HG02938 (cell line): Measurements from ENCODE around the gene CRACR2B.
A peak's percentile ranks its signal among the peaks of the same experiment; 100 is the strongest.

Source experiments
- ATAC-seq: cut with Tn5 transposase; IDR thresholded peaks from one replicate; pipeline ENCODE4 v1.9.1; 2021; ENCODE audit warnings: mild to moderate bottlenecking, moderate library complexity; ENCODE audit not compliant: unreplicated experiment

Gene CRACR2B

GRCh38 chr11:794766-795633 lies 32.7 kb upstream of the CRACR2B start:
- ATAC-seq = no peak

GRCh38 chr11:795634-796564 lies 31.8 kb upstream of the CRACR2B start:
- ATAC-seq = no peak

GRCh38 chr11:796565-797295 lies 31.0 kb upstream of the CRACR2B start:
- ATAC-seq = no peak

GRCh38 chr11:797296-798092 lies 30.2 kb upstream of the CRACR2B start:
- ATAC-seq = peak; percentile 36

DNA sequence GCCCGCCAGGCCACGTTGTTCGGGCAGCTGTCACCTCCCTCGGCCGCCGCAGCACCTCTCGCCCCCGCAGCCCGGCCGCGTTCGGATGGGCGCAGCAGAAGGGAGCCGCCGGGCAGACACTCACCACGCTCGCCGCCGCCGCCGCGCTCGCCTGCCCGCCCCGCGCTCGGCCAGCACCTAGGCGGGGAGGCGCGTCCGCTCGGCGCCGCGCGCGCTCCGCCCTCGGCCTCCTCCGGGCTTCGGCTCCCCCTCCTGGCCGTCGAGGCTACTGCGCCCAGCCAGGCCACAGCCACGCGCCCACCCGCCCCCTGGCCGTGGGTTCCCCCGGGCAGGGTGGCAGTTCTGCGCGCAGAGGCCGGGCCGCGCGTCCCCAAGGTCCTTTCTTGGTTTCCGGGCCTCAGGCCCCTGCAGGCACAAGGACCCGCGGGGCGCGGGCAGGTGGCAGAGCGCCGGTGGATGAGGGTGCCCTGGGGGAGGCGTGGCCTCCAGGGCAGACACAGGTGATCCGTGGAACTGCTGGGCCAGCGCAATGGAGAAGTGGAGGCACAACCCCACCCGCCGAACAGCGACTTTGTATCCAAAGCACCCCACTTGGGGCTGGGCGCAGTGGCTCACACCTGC lies 29.5 kb upstream of the CRACR2B start, which contains the start of gene SLC25A22:
SLC25A22 (minus strand) TSS at position 189 of the 621 bp plus-strand sequence. CDS start 3,275 bp downstream, outside the sequence.
- ATAC-seq = peak; percentile 36

DNA sequence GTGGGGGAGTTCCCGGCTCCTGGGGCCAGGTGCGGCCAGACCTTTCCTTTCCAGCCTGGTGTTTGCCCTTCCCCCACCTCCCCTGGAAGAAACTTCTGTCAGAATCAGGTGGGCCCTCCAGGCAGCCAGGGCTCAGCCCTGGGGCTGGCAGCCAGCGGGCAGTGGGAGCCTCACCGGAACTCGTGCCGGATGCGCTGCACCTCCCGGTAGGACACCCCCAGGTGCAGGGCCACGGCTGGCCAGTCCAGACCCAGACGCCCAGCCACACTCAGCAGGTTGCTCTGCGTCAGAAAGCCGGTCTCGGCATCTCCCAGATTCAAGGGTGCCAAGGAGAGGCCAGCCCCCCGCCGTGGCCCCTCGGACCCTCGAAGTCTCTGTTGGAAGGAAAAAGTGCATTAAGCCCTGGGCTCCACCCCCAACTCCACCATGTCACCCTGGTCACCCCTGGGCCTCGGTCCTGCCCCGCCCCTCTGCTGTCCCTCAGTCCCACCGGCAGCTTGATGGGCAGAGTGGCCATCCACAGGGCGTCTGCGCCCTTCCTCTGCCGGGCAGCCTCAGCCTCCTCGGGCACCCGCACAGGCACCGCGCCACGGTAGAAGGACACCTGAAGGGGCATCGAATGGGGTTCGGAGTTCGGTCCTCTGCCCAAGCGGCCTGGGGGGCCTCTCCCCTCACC lies 27.9 kb upstream of the CRACR2B start:
- no peak for ATAC-seq

DNA sequence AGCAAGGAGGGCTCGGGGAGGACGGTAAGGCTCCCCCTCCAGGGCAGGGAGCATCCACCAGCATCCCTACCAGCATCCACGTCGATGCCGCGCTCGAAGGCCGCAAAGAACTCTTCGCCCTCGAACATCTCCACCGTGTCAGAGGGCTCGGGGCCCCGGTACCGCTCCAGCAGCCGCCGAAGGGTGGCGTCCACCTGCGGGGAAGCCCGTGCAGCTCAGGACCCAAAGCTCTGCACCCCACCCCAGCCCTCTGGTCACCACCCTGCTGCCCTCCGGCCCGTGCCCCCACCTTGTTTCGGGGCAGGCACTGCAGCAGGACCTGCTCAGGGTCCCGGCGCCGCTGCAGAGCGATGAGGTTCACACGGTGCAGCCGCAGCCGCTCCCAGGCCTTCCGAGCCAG lies 27.2 kb upstream of the CRACR2B start:
- no peak for ATAC-seq

- no peak for ATAC-seq
Observed at GRCh38 chr11:801097-801780, 26.5 kb upstream of the CRACR2B start.

DNA sequence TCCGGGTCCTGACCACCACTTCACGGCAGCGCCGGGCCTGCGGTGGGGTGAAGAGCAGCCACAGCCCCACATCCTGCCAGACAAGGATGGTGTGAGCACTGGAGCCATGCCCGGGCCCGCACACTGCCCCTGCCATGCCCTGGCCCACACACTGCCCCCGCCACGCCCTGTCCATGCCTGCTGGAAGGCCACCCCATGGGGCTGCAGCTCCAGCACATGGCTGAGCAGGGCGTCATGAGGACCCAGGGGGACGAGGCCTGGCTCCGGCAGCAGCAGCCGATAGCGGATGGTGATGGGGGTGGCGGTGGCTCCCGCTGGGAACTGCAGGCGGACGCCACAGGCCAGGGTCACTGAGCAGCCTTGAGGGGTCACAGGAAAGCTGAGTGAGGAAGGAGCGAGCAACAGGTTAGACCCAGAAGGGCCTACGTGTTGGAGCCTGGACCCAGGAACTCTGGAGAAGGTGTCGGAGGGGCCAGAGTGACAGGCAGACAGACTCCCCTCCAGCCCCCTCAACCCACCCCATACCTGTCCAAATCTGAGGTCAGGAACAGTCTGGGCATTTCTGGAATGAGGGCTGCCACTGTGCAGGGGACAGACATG lies 25.6 kb upstream of the CRACR2B start:
- no peak for ATAC-seq

DNA sequence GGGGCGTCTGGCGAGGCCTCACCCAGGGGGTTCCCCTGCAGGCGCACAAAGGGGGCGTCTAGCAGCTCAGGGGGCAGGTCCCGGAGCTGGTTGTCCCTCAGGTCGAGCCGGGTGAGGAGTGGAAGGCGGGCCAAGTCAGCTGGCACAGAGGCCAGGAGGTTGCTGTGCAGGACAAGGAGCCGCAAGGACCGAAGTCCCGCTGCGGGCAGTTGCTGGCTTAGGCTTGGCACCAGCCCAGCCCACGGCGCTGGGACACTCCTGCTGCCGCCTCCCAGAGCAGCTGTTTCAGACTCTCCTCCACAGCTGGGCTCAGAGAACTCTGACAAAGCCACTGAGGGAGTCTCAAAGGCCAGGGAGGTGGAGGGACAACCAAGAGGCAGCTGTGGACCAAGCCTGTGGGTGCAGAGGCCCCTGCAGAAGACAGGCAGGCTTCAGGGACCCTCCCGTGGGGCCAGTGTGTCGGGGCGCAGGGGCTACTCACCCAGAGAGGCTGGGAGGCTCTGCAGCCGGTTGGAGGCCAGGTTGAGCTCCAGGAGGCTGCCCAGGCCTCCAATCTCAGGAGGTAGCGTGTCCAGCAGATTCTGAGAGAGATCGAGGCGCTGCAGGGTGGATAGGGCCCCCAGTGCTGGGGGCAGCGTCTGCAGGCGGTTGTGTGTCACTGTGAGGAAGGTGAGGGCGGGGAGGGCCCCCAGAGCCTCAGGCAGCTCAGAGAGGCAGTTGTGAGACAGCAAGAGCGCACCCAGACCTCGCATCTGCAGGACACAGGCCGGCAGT lies 24.8 kb upstream of the CRACR2B start:
- ATAC-seq = no peak

- ATAC-seq = no peak
Observed at GRCh38 chr11:803467-803742, 24.3 kb upstream of the CRACR2B start.

DNA sequence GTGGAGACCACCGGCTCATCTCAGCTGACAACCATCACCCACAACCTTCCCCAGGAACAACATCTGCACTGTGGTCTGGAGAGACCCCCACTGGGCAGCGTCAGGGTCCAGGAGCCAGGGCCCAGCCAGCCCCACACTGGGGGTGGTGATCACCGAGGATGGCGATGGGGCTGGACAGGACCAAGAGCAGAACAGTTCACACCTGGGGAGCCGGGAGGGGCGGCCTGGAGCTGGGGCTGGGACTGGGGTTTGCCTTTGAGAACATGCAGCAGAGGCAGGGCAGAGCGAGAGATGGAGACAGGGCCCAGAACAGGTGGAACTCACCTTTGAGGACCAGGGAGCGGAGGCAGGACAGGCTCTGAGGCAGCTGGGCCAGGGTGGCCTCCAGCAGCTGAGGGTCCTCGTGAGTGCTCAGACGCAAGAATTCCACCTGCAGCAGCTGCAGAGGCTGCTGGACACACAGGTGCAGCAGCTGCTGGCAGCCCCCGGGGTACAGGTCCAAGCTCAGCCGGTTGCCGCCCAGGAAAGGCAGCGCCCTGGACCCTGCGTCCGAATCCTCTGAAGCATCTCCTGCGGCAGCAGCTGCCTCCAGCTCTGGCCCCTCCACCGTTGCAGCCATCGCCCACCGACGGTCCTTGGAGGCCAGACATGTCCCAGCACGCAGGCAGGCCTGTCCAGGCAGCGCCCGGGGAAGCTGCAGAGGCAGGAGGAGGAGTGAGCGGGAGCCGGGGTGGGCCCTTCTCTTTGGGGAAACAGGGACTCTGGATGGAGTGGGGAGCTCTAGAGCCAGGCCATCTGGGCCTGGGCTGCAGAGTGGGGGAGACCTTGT lies 23.7 kb upstream of the CRACR2B start:
- no peak for ATAC-seq

GRCh38 chr11:804599-804964 lies 23.1 kb upstream of the CRACR2B start:
- no peak for ATAC-seq

GRCh38 chr11:808427-809286 lies 19.1 kb upstream of the CRACR2B start:
- no peak for ATAC-seq

- ATAC-seq = peak; percentile 72
Observed at GRCh38 chr11:809287-810039, 18.3 kb upstream of the CRACR2B start, which contains the start of gene RPLP2. TSS of gene RPLP2 (plus strand) at chr11:809967. CDS start at chr11:810235, 268 bp downstream.
